ENCODE data around the gene SLC22A5.
A peak's percentile ranks its signal among the peaks of the same experiment; 100 is the strongest.
"Not testable (repeated sequence)": the region's sequence is repeated elsewhere in the genome, so short reads cannot be mapped to it uniquely, and the experiment has no call there.

SLC22A5 gene

DNA sequence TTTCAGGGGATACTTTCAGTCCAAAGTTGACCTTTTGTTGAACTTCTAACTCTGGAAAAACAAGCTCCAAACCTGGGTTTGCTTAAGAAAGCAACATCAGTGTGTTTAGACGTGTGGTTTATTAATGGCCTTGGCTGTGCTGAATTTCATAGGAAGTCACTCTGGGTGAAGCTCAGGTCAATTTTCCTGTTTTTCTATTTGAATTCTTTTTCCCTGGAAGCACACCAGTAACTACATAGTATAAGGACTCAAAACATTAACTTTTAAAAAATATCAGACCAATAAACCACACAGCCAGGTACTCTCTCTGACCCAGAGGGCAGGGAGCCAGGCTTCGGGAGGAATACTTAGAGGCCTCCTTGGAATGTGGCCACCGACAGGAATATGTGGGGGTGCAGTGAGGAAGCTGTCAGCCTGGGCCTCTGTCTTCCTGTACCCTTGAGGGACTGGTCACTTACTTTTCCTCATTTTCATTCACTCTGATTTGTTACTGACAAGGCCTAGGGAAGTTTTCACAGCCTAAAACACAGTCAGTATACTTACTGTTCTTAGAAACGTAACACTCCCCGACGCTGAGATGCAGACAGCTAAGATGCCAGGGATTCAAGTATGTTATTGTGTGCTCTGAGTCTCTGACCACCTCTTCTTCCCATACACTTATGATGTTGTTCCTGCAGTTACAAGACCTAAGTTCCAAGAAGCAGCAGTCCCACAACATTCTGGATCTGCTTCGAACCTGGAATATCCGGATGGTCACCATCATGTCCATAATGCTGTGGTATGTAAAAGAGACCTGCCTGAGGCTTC is 18.9 kb downstream of the SLC22A5 start:
- no peak for DNase-seq (ENCODE audit: low spot score)

GRCh38 chr5:132389051-132389331 is 19.5 kb downstream of the SLC22A5 start:
- no peak for DNase-seq (ENCODE audit: low spot score)

- no peak for DNase-seq (ENCODE audit: low spot score)
Observed at GRCh38 chr5:132389585-132390286, 20.2 kb downstream of the SLC22A5 start.

DNA sequence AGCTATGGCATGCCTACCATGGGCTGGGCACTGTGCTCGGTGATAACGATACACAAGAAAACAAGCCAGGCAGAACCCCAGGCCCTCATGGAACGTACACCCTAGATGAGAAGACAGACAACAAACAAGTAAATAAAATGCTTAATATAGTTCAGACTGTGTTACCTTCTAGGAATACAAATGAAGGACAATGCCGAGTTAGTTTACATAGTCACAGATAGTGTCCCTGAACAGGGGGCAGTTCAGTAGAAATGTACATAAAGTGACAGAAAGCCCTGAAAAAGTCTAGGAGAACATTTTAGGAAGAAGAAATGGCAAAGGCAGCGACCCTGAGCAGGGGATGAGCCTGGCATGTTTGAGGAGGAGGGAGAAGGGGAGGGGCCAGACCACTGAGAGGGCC is 21.7 kb downstream of the SLC22A5 start:
- no peak for DNase-seq (ENCODE audit: low spot score)

GRCh38 chr5:132391870-132392269 is 22.4 kb downstream of the SLC22A5 start:
- no peak for DNase-seq (ENCODE audit: low spot score)

DNA sequence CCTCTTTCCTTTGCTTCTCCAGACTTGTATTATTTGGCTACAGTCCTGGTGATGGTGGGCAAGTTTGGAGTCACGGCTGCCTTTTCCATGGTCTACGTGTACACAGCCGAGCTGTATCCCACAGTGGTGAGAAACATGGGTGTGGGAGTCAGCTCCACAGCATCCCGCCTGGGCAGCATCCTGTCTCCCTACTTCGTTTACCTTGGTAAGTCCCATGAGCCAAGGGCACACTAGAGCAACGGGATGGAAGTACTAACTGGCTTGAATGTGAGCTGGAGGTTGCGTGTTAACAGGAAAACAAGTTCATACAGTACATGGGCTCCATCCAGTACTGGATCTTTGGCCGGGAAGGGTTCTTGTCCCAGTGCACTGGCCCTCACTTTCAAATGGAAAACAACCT is 22.9 kb downstream of the SLC22A5 start:
- no peak for DNase-seq (ENCODE audit: low spot score)

GRCh38 chr5:132392978-132393825 is 23.7 kb downstream of the SLC22A5 start:
- no peak for DNase-seq (ENCODE audit: low spot score)

DNA sequence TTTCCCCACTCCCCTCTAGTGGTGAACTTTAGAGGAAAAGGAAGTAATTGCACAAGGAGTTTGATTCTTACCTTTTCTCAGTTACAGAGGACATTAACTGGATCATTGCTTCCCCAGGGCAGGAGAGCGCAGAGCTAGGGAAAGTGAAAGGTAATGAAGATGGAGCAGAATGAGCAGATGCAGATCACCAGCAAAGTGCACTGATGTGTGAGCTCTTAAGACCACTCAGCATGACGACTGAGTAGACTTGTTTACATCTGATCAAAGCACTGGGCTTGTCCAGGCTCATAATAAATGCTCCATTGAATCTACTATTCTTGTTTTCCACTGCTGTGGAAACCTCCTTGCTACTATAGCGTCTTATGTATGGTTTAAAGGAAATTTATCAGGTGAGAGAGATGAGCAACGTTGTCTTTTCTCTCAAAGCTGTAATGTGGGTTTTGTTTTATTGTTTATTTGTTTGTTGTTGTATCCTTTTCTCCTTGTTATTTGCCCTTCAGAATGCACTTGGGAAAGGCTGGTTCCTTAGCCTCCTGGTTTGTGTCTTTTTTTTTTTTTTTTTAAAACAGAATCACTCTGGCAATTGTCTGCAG is 25.3 kb downstream of the SLC22A5 start:
- peak; percentile 53 for DNase-seq (ENCODE audit: low spot score)

GRCh38 chr5:132396589-132397031 is 27.1 kb downstream of the SLC22A5 start:
- DNase-seq (ENCODE audit: low spot score): no peak

GRCh38 chr5:132397224-132397623 is 27.7 kb downstream of the SLC22A5 start:
- no peak for DNase-seq (ENCODE audit: low spot score)

GRCh38 chr5:132397936-132398675 is 28.6 kb downstream of the SLC22A5 start:
- not testable (repeated sequence) for DNase-seq (ENCODE audit: low spot score)

GRCh38 chr5:132404041-132404440 is 34.5 kb downstream of the SLC22A5 start:
- not testable (repeated sequence) for DNase-seq (ENCODE audit: low spot score)

DNA sequence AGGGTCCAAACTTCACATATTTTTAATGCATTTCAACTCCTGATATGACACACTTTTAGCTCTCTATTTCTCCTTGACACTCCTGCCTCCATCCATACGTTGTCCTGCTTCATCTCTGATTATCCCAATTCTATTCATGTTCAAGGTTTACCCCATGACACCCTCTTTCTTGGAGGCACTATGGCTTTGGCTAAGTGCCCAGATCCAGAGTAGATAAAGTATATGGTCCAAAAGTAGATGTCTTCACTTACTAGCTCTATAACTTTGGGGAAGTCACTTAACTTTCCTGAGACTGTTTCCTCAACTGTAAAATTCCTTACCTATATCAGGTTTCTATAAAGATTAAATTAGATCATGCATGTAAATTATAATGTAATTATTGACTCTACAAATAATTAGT is 36.1 kb downstream of the SLC22A5 start:
- DNase-seq (ENCODE audit: low spot score): no peak

DNA sequence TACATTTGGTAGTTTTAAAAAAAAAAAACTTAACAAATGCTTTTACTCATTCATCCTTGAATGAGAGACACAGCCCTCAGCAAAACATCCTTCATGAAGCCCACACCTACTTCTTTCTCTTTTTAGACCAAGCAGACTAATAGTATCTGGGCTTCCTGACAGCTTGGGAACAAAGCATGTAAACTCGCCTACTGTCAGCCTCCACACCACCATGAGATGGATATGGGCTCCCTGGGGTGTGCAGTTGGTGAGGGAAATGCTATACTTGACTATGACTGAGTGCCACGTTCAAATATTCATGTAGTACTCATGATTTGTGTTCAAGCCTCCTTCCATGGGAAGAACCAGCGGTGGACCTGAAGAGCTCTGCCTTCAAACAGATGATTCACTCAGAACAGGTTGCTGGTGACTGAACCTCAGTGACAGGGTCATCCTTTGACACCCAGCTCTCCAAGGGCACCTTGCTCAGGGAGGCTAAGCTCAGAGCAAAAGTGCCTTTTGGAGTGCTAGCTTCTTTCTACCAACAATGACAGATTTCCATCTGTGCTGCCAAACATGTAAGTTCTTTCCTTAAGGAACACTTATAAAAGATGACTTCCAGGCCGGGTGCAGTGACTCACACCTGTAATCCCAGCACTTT is 36.8 kb downstream of the SLC22A5 start:
- no peak for DNase-seq (ENCODE audit: low spot score)

- DNase-seq (ENCODE audit: low spot score): no peak
Observed at GRCh38 chr5:132407970-132408369, 38.5 kb downstream of the SLC22A5 start.

GRCh38 chr5:132408456-132408855 is 38.9 kb downstream of the SLC22A5 start:
- no peak for DNase-seq (ENCODE audit: low spot score)

DNA sequence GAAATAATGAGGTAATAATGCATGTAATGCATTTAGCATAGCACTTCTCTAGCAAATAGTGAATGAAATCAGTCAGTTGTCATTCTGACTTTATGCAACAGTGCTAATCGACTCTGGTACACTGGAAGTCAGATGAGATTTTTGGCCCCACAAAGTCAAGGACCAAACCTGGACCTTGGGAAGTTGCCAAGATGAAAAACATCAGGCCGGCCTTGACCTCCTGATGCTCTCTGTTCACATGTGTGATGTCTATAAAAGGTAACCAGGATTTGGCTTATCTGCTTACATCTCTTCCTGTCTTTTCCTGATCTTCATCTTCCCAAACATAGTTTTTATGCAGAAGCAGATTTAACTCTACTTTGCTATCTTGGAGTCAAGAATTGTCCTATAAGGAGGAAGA is 39.5 kb downstream of the SLC22A5 start:
- no peak for DNase-seq (ENCODE audit: low spot score)

GRCh38 chr5:132410451-132411303 is 41.2 kb downstream of the SLC22A5 start:
- DNase-seq (ENCODE audit: low spot score): peak; percentile 87

DNA sequence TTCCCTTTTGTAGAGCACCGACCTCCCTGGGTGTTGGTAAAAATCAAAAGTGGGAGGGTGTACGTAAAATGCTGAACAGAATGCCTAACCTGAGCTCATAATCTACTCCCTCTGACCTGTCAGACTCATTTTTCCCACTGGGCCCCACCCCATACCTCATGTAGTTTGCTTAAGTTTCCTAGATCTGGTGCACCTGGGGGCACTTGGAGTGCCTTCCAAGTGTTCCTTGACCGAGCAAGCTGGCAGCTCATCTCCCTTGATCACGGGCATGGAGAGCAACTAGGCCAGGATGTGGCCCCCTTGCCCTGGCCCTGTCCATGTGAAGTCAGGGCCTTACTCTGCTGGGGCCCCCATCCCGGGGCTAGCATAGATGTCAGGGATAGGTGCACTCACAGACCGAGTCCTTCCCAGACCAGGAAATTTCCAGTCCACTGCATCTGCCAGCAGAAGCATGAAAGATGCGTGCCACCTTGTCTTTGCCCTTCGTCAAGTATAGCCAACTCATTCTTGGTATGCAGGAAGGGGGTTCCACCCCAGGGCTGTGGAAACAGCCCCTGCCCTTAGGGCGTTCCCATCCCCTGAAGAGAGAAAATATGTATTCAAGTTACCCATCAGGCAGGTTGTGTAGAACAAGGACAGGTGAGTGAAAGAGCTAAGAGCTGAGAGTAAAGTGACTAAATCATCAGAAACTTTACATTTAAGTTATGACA is 41.9 kb downstream of the SLC22A5 start:
- DNase-seq (ENCODE audit: low spot score): no peak

DNA sequence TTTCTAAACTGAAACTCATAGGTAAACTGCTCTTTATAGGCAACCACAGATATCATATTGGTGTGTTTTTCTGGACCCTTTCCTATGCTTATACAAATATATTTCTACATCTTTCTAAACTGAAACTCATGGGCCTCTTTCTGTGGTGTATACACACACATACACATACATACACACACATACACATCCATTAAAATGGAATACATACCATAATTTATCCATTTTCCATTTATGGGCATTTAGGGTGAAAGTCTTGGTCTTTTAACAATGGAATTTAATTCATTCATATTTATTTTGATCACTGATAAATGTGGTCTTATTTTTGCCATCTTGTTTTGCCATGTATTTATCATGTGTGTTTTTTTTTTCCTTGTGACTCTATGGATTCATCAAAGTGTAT is 44.1 kb downstream of the SLC22A5 start:
- no peak for DNase-seq (ENCODE audit: low spot score)

Data from germinal center (tissue), 1 donor.